WTC11 (cell line): ENCODE measurements around the gene ADAMTS12. TPM values are rescaled to one million over a fixed set of nuclear protein-coding genes. Genes with fewer than 3 reads are reported as not detected.

Source experiments
- ATAC-seq: fragments of 200-7000 bp; cut with Tn5 transposase; 2 replicates; pipeline ENCODE4 v1.10.0; 2021; ENCODE audit warnings: mild to moderate bottlenecking, moderate library complexity
- CTCF ChIA-PET: fragments of 300-600 bp; sonication (Branson Sonifier 250); formaldehyde crosslinking; loops from one replicate; lab custom pipeline; 2021; ENCODE audit warnings: antibody characterized with exemption; lab: Charles Lee
- POLR2A ChIA-PET: fragments of 350-600 bp; sonication (Branson Sonifier 250); formaldehyde crosslinking; loops from one replicate; lab custom pipeline; 2021; ENCODE audit warnings: antibody characterized with exemption; lab: Charles Lee
- DNase-seq: peaks from one replicate; pipeline ENCODE4 v3.0.0; 2021; ENCODE audit warnings: low spot score
- H3K27ac Mint-ChIP-seq: 2 replicates; pipeline ENCODE4 v1.8.0; 2021; ENCODE audit warnings: mixed read lengths
- H3K27me3 Mint-ChIP-seq: 2 replicates; pipeline ENCODE4 v1.8.0; 2021; ENCODE audit warnings: low read depth, mild to moderate bottlenecking, moderate library complexity, mixed read lengths
- H3K36me3 Mint-ChIP-seq: 2 replicates; pipeline ENCODE4 v1.8.0; 2021; ENCODE audit warnings: mixed read lengths
- H3K4me1 Mint-ChIP-seq: 2 replicates; pipeline ENCODE4 v1.8.0; 2022; ENCODE audit warnings: mixed read lengths
- H3K4me3 Mint-ChIP-seq: 2 replicates; pipeline ENCODE4 v1.8.0; 2021; ENCODE audit warnings: mild to moderate bottlenecking, moderate library complexity, mixed read lengths
- H3K9me3 Mint-ChIP-seq: 2 replicates; pipeline ENCODE4 v1.8.0; 2021; ENCODE audit warnings: mixed read lengths
- AFF4 ChIP-seq: sonication (generic); formaldehyde crosslinking; IDR thresholded peaks from 2 replicates; pipeline ENCODE4 v1.8.1; 2023; ENCODE audit warnings: mild to moderate bottlenecking, missing genetic modification reagents, borderline replicate concordance
- ATF1 ChIP-seq: sonication (generic); formaldehyde crosslinking; IDR thresholded peaks from 2 replicates; pipeline ENCODE4 v1.8.1; 2023; ENCODE audit warnings: mild to moderate bottlenecking, moderate library complexity, missing genetic modification reagents
- ATF2 ChIP-seq: sonication (generic); formaldehyde crosslinking; IDR thresholded peaks from 2 replicates; pipeline ENCODE4 v1.8.1; 2022; ENCODE audit warnings: low read depth, missing genetic modification reagents, borderline replicate concordance
- CBFB ChIP-seq: sonication (generic); formaldehyde crosslinking; IDR thresholded peaks from 2 replicates; pipeline ENCODE4 v1.8.1; 2022; ENCODE audit warnings: mild to moderate bottlenecking, low read depth, missing genetic modification reagents
- EMX1 ChIP-seq: fragments of 250-450 bp; sonication (Bioruptor Pico); IDR thresholded peaks from 2 replicates; pipeline ENCODE4 v1.8.0; 2021; ENCODE audit warnings: mild to moderate bottlenecking
- FOXK1 ChIP-seq: sonication (generic); formaldehyde crosslinking; IDR thresholded peaks from 2 replicates; pipeline ENCODE4 v1.8.0; 2022; ENCODE audit warnings: mild to moderate bottlenecking, moderate library complexity, missing genetic modification reagents
- FOXP4 ChIP-seq: sonication (generic); formaldehyde crosslinking; IDR thresholded peaks from 2 replicates; pipeline ENCODE4 v1.8.0; 2022; ENCODE audit warnings: mild to moderate bottlenecking, missing genetic modification reagents
- GABPB1 ChIP-seq: sonication (generic); formaldehyde crosslinking; IDR thresholded peaks from 2 replicates; pipeline ENCODE4 v1.8.1; 2023; ENCODE audit warnings: mild to moderate bottlenecking, missing genetic modification reagents
- MAX ChIP-seq: sonication (generic); formaldehyde crosslinking; IDR thresholded peaks from 2 replicates; pipeline ENCODE4 v1.8.0; 2022; ENCODE audit warnings: mild to moderate bottlenecking, missing genetic modification reagents
- MLX ChIP-seq: sonication (generic); formaldehyde crosslinking; IDR thresholded peaks from 2 replicates; pipeline ENCODE4 v1.8.1; 2023; ENCODE audit warnings: mild to moderate bottlenecking, missing genetic modification reagents, moderate library complexity
- NR2C2 ChIP-seq: sonication (generic); formaldehyde crosslinking; IDR thresholded peaks from 2 replicates; pipeline ENCODE4 v1.8.0; 2022; ENCODE audit warnings: mild to moderate bottlenecking, missing genetic modification reagents
- PRDM15 ChIP-seq: sonication (generic); formaldehyde crosslinking; IDR thresholded peaks from 2 replicates; pipeline ENCODE4 v1.8.0; 2022; ENCODE audit warnings: missing genetic modification reagents
- RORB ChIP-seq: fragments of 250-450 bp; sonication (Bioruptor Pico); IDR thresholded peaks from 2 replicates; pipeline ENCODE4 v1.9.0; 2021; ENCODE audit warnings: mild to moderate bottlenecking
- SMAD4 ChIP-seq: sonication (generic); formaldehyde crosslinking; IDR thresholded peaks from 2 replicates; pipeline ENCODE4 v1.8.0; 2022; ENCODE audit warnings: mild to moderate bottlenecking, missing genetic modification reagents
- SP1 ChIP-seq: sonication (generic); formaldehyde crosslinking; conservative IDR thresholded peaks from 2 replicates; pipeline ENCODE4 v1.8.1; 2022; ENCODE audit warnings: missing genetic modification reagents
- ZBTB21 ChIP-seq: sonication (generic); formaldehyde crosslinking; IDR thresholded peaks from 2 replicates; pipeline ENCODE4 v1.8.1; 2023; ENCODE audit warnings: mild to moderate bottlenecking, missing genetic modification reagents, borderline replicate concordance
- ZNF138 ChIP-seq: sonication (generic); formaldehyde crosslinking; conservative IDR thresholded peaks from 2 replicates; pipeline ENCODE4 v1.8.1; 2022; ENCODE audit warnings: mild to moderate bottlenecking, moderate library complexity, missing genetic modification reagents
- ZNF219 ChIP-seq: sonication (generic); formaldehyde crosslinking; IDR thresholded peaks from 2 replicates; pipeline ENCODE4 v1.8.0; 2023; ENCODE audit warnings: missing genetic modification reagents, mild to moderate bottlenecking, borderline replicate concordance
- ZNF232 ChIP-seq: sonication (generic); formaldehyde crosslinking; IDR thresholded peaks from 2 replicates; pipeline ENCODE4 v1.8.0; 2022; ENCODE audit warnings: mild to moderate bottlenecking, missing genetic modification reagents
- ZNF423 ChIP-seq: fragments of 250-450 bp; sonication (Bioruptor Pico); IDR thresholded peaks from 2 replicates; pipeline ENCODE4 v2.1.2; 2022; ENCODE audit warnings: mild to moderate bottlenecking, moderate library complexity
- total RNA-seq: library from RNA; stranded (reverse); gene quantifications from 3 replicates; pipeline ENCODE4 v1.2.3, GENCODE V29; 2021

ADAMTS12 gene
- total RNA-seq, 1 experiment from 2014 or later: 13.5 TPM

GRCh38 chr5:33601881-33602280 lies 289.9 kb downstream of the ADAMTS12 start:
- ATAC-seq: peak; percentile 51; the same call in 1 of the 2 replicates
- CTCF ChIA-PET: interaction anchor here (0.7 to 0.8 kb wide), 2 partner anchors 13 to 334 kb away, joined by 3 to 4 read pairs; partner anchors contain the start of gene RXFP3

GRCh38 chr5:33595303-33595702 lies 296.5 kb downstream of the ADAMTS12 start:
- Mint-ChIP-seq H3K27ac (no peak overlapping the region), H3K4me1 (no peaks in the 10 kb centered on the region), H3K9me3 (no peaks in the 10 kb centered on the region), H3K4me3 (no peak overlapping the region), H3K27me3 (no peaks in the 10 kb centered on the region), H3K36me3 (no peaks in the 10 kb centered on the region)
- TF ChIP-seq RORB (CRISPR knock-in tag) (no peak), PRDM15 (CRISPR knock-in tag) (no peak), EMX1 (CRISPR knock-in tag) (no peak), ZBTB21 (CRISPR knock-in tag) (no peak), CBFB (no peak), MLX (no peak)
- ChIA-PET CTCF (interaction anchor here (1.4 kb wide), 1 partner anchor 159 kb away, joined by 5 read pairs; no protein-coding TSS in a partner anchor), POLR2A (no interaction called here)
- DNase-seq (no peak), ATAC-seq (peak; percentile 52)

More at GRCh38 chr5:33601881-33602280, 289.9 kb downstream of the ADAMTS12 start:
- H3K36me3 Mint-ChIP-seq: no peaks in the 10 kb centered on the region
- H3K9me3 Mint-ChIP-seq: no peaks in the 10 kb centered on the region
- peaks cover 4% of the 10 kb centered on the region for H3K4me1 Mint-ChIP-seq
- no peaks in the 10 kb centered on the region for H3K27me3 Mint-ChIP-seq
- DNase-seq: no peak
- no peak overlapping the region for H3K4me3 Mint-ChIP-seq
- POLR2A ChIA-PET: no interaction called here
- TF ChIP-seq GABPB1 (CRISPR knock-in tag) (no peak), ZNF423 (CRISPR knock-in tag) (no peak), MAX (CRISPR knock-in tag) (no peak), NR2C2 (CRISPR knock-in tag) (no peak), FOXK1 (CRISPR knock-in tag) (no peak), ATF2 (CRISPR knock-in tag) (no peak), ZNF219 (CRISPR knock-in tag) (no peak), SP1 (CRISPR knock-in tag) (no peak), FOXP4 (CRISPR knock-in tag) (no peak), ATF1 (CRISPR knock-in tag) (no peak), AFF4 (CRISPR knock-in tag) (no peak), ZBTB21 (CRISPR knock-in tag) (no peak), ZNF138 (CRISPR knock-in tag) (no peak), ZNF232 (CRISPR knock-in tag) (no peak), SMAD4 (CRISPR knock-in tag) (no peak)
- H3K27ac Mint-ChIP-seq: no peak overlapping the region
